NOMO-1 treated with DMSO at 0.1 percent for 48 hours (cell line): ENCODE measurements around the gene ERC1.
"Not testable (repeated sequence)": the region's sequence is repeated elsewhere in the genome, so short reads cannot be mapped to it uniquely, and the experiment has no call there.

Experiments
- DNase-seq: peaks from one replicate; lab custom pipeline; 2025; ENCODE audit not compliant: unreplicated experiment; lab: John Stamatoyannopoulos, UW

ERC1 gene

GRCh38 chr12:1216560-1216959 lies 225.5 kb downstream of the ERC1 start:
- no peak for DNase-seq

GRCh38 chr12:1217191-1217949 lies 226.3 kb downstream of the ERC1 start:
- DNase-seq: peak; percentile 31

- no peak for DNase-seq
These were observed 227.3 kb downstream of the ERC1 start for GRCh38 chr12:1218369-1218768.

- no peak for DNase-seq
These were observed 229.4 kb downstream of the ERC1 start for GRCh38 chr12:1220127-1221092.

GRCh38 chr12:1222858-1223639 lies 232.0 kb downstream of the ERC1 start:
- DNase-seq: no peak

- peak; percentile 19 for DNase-seq
These were observed 235.9 kb downstream of the ERC1 start for GRCh38 chr12:1226951-1227350.

GRCh38 chr12:1234073-1234472 lies 243.1 kb downstream of the ERC1 start:
- DNase-seq: no peak

GRCh38 chr12:1246637-1247036 lies 255.6 kb downstream of the ERC1 start:
- no peak for DNase-seq

- DNase-seq: no peak
These were observed 259.6 kb downstream of the ERC1 start for GRCh38 chr12:1250641-1251040.

GRCh38 chr12:1252758-1253157 lies 261.7 kb downstream of the ERC1 start:
- no peak for DNase-seq

- not testable (repeated sequence) for DNase-seq
These were observed 264.1 kb downstream of the ERC1 start for GRCh38 chr12:1255125-1255524.

- not testable (repeated sequence) for DNase-seq
These were observed 264.8 kb downstream of the ERC1 start for GRCh38 chr12:1255854-1256253.

GRCh38 chr12:1256285-1256684 lies 265.3 kb downstream of the ERC1 start:
- no peak for DNase-seq

- no peak for DNase-seq
These were observed 266.0 kb downstream of the ERC1 start for GRCh38 chr12:1256991-1257390.

- peak; percentile 76 for DNase-seq
These were observed 271.0 kb downstream of the ERC1 start for GRCh38 chr12:1262011-1262410.

- no peak for DNase-seq
These were observed 276.2 kb downstream of the ERC1 start for GRCh38 chr12:1267243-1267642.

- no peak for DNase-seq
These were observed 281.1 kb downstream of the ERC1 start for GRCh38 chr12:1272142-1272541.

- DNase-seq: no peak
These were observed 282.0 kb downstream of the ERC1 start for GRCh38 chr12:1273051-1273450.

GRCh38 chr12:1277905-1278304 lies 286.9 kb downstream of the ERC1 start:
- DNase-seq: peak; percentile 81

- DNase-seq: peak; percentile 5
These were observed 288.0 kb downstream of the ERC1 start for GRCh38 chr12:1279050-1279449.

GRCh38 chr12:1280059-1280458 lies 289.0 kb downstream of the ERC1 start:
- DNase-seq: no peak
